H1 (cell line): ENCODE data around the gene F11R. TPM values are rescaled to one million over a fixed set of nuclear protein-coding genes. Genes with fewer than 3 reads are reported as not detected.

ENCODE experiments used
- CTCF ChIA-PET: fragments of 300-600 bp; sonication (Branson Sonifier 250); formaldehyde crosslinking; loops from one replicate; lab custom pipeline; 2021; ENCODE audit not compliant: partially characterized antibody; lab: Charles Lee
- POLR2A ChIA-PET: fragments of 300-600 bp; sonication (Branson Sonifier 250); formaldehyde crosslinking; loops from one replicate; lab custom pipeline; 2021; ENCODE audit warnings: inconsistent platforms; ENCODE audit not compliant: partially characterized antibody; lab: Charles Lee
- DNase-seq, 2 experiments: peaks; one replicate each; pipeline versions ENCODE4 v3.0.0 to v3.0.0-alpha.2; 2010 to 2022; ENCODE audit warnings: low spot score in 2 of 2, low read depth in 1 of 2, mixed read lengths in 1 of 2
- FAIRE-seq: peaks from 2 replicates; lab custom pipeline; 2011; peaks lifted over from hg19 to GRCh38; lab: Jason Lieb, UNC
- H2AFZ ChIP-seq: 2 replicates; pipeline ENCODE4 v1.8.1; 2012; ENCODE audit warnings: low read length, inconsistent platforms
- H2AK5ac ChIP-seq: 2 replicates; pipeline ENCODE4 v1.6.1; 2013; ENCODE audit warnings: low read depth, low read length
- H2BK120ac ChIP-seq: replicated peaks from 2 replicates; pipeline ENCODE3; 2013; ENCODE audit warnings: low read depth, low read length, inconsistent platforms
- H2BK12ac ChIP-seq: 2 replicates; pipeline ENCODE4 v1.6.1; 2013; ENCODE audit warnings: low read depth, low read length
- H2BK15ac ChIP-seq: 2 replicates; pipeline ENCODE4 v1.6.1; 2013; ENCODE audit warnings: low read length
- H2BK20ac ChIP-seq: 2 replicates; pipeline ENCODE4 v1.6.1; 2013; ENCODE audit warnings: low read length
- H2BK5ac ChIP-seq: 2 replicates; pipeline ENCODE4 v1.6.1; 2013; ENCODE audit warnings: low read depth, low read length
- H3K14ac ChIP-seq: 2 replicates; pipeline ENCODE4 v1.6.1; 2013; ENCODE audit warnings: inconsistent platforms; ENCODE audit not compliant: insufficient read length
- H3K18ac ChIP-seq: 2 replicates; pipeline ENCODE4 v1.6.1; 2013; ENCODE audit warnings: low read length; ENCODE audit errors: extremely low read depth
- H3K23ac ChIP-seq: 2 replicates; pipeline ENCODE4 v1.6.1; 2013; ENCODE audit warnings: inconsistent platforms; ENCODE audit not compliant: insufficient read length
- H3K23me2 ChIP-seq: 2 replicates; pipeline ENCODE4 v1.6.1; 2013; ENCODE audit warnings: low read depth, low read length
- H3K27ac ChIP-seq: 2 replicates; pipeline ENCODE4 v1.6.1; 2011; ENCODE audit warnings: low read depth, low read length, inconsistent platforms
- H3K27me3 ChIP-seq, 4 experiments: replicated peaks in 1 of 4; 1 replicate in 1 of 4; 2 replicates in 3 of 4; pipeline versions ENCODE4 v1.6.1 to v1.8.1; 2011 to 2013; ENCODE audit warnings: low read length in 3 of 4, mild to moderate bottlenecking in 3 of 4, inconsistent platforms in 2 of 4, mixed read lengths in 2 of 4, moderate library complexity in 1 of 4; ENCODE audit not compliant: control insufficient read depth in 3 of 4, insufficient read depth in 3 of 4; ENCODE audit errors: extremely low read depth in 1 of 4
- H3K36me3 ChIP-seq, 4 experiments: 2 replicates each; pipeline versions ENCODE4 v1.6.1 to v1.8.1; 2011 to 2013; ENCODE audit warnings: mild to moderate bottlenecking in 4 of 4, low read length in 3 of 4, moderate library complexity in 2 of 4, control low read depth in 1 of 4, inconsistent platforms in 1 of 4; ENCODE audit not compliant: insufficient read depth in 4 of 4, control insufficient read depth in 2 of 4
- H3K4ac ChIP-seq: replicated peaks from 2 replicates; pipeline ENCODE3; 2013; ENCODE audit warnings: low read length, low read depth, mixed read lengths, inconsistent platforms; ENCODE audit not compliant: insufficient read length
- H3K4me1 ChIP-seq, 4 experiments: replicated peaks in 1 of 4; 1 replicate in 1 of 4; 2 replicates in 3 of 4; pipeline versions ENCODE4 v1.6.1 to v1.8.1; 2011 to 2013; ENCODE audit warnings: low read length in 3 of 4, inconsistent platforms in 2 of 4, mixed read lengths in 1 of 4; ENCODE audit not compliant: insufficient read depth in 4 of 4, control insufficient read depth in 3 of 4
- H3K4me2 ChIP-seq, 2 experiments: 2 replicates each; pipeline versions ENCODE4 v1.6.1 to v1.8.1; 2011 to 2013; ENCODE audit warnings: low read depth in 2 of 2, low read length in 2 of 2, control low read depth in 1 of 2, inconsistent platforms in 1 of 2, mild to moderate bottlenecking in 1 of 2; ENCODE audit not compliant: insufficient read depth in 1 of 2
- H3K4me3 ChIP-seq, 4 experiments: fragments of 200-600, 300-600 bp in 1 of 4; sonication (generic), shearing (Covaris generic), sonication (Bioruptor Twin) in 1 of 4; 2 replicates each; pipeline versions ENCODE4 v1.5.1 to v1.8.1; 2011 to 2016; ENCODE audit warnings: low read length in 4 of 4, low read depth in 3 of 4, control low read depth in 2 of 4, inconsistent platforms in 2 of 4, mild to moderate bottlenecking in 2 of 4, mixed read lengths in 1 of 4, moderate library complexity in 1 of 4; ENCODE audit not compliant: insufficient read depth in 2 of 4; ENCODE audit errors: extremely low read depth in 1 of 4
- H3K56ac ChIP-seq: replicated peaks from 2 replicates; pipeline ENCODE3; 2013; ENCODE audit warnings: low read depth, mild to moderate bottlenecking, mixed read lengths, low read length, inconsistent platforms; ENCODE audit not compliant: insufficient read length
- H3K79me1 ChIP-seq: 2 replicates; pipeline ENCODE4 v1.6.1; 2013; ENCODE audit warnings: low read depth, low read length, control low read depth
- H3K79me2 ChIP-seq, 2 experiments: 2 replicates each; pipeline versions ENCODE4 v1.6.1 to v1.8.1; 2012 to 2013; ENCODE audit warnings: low read length in 2 of 2, mild to moderate bottlenecking in 2 of 2, inconsistent platforms in 1 of 2; ENCODE audit not compliant: insufficient read depth in 2 of 2, control insufficient read depth in 1 of 2
- H3K9ac ChIP-seq, 4 experiments: replicated peaks in 1 of 4; 1 replicate in 1 of 4; 2 replicates in 3 of 4; pipeline versions ENCODE4 v1.6.1 to v1.8.1; 2011 to 2013; ENCODE audit warnings: low read depth in 3 of 4, low read length in 3 of 4, control low read depth in 2 of 4, mild to moderate bottlenecking in 2 of 4, moderate library complexity in 2 of 4, inconsistent platforms in 1 of 4; ENCODE audit errors: extremely low read depth in 1 of 4
- H3K9me3 ChIP-seq, 2 experiments: 2 replicates each; pipeline versions ENCODE4 v1.6.1 to v1.8.1; 2012 to 2013; ENCODE audit warnings: mild to moderate bottlenecking in 2 of 2, moderate library complexity in 2 of 2, control low read depth in 1 of 2, inconsistent platforms in 1 of 2, low read depth in 1 of 2, low read length in 1 of 2, mixed read lengths in 1 of 2; ENCODE audit not compliant: insufficient read depth in 2 of 2
- H4K20me1 ChIP-seq, 2 experiments: replicated peaks in 1 of 2; 2 replicates each; pipeline versions ENCODE3 to v1.8.1; 2011 to 2013; ENCODE audit warnings: inconsistent platforms in 2 of 2, low read length in 2 of 2, mild to moderate bottlenecking in 1 of 2; ENCODE audit not compliant: insufficient read depth in 2 of 2, control insufficient read depth in 1 of 2
- H4K5ac ChIP-seq: 2 replicates; pipeline ENCODE4 v1.6.1; 2013; ENCODE audit warnings: low read length, low read depth, mixed read lengths, inconsistent platforms; ENCODE audit not compliant: insufficient read length
- H4K8ac ChIP-seq: 2 replicates; pipeline ENCODE4 v1.8.0; 2013; ENCODE audit warnings: mild to moderate bottlenecking, moderate library complexity, low read length, inconsistent platforms; ENCODE audit not compliant: insufficient read depth; ENCODE audit errors: extremely low read depth
- H4K91ac ChIP-seq: replicated peaks from 2 replicates; pipeline ENCODE3; 2013; ENCODE audit warnings: low read length, mixed read lengths, inconsistent platforms; ENCODE audit not compliant: insufficient read length
- EGR1 ChIP-seq: IDR thresholded peaks from 2 replicates; pipeline ENCODE4 v1.6.1; 2011; ENCODE audit warnings: low read depth, low read length, borderline replicate concordance
- WGBS, 2 experiments: shearing (Covaris generic) in 1 of 2; methylation state at CpG; one replicate each; pipeline versions ENCODE4 v1.1.6 to v1.1.7; 2013 to 2015; ENCODE audit warnings: low lambda C conversion rate in 2 of 2, mixed read lengths in 2 of 2, inconsistent platforms in 1 of 2, low coverage in 1 of 2, missing lambda C conversion rate in 1 of 2; ENCODE audit not compliant: insufficient replicate concordance in 2 of 2, insufficient coverage in 1 of 2, insufficient read length in 1 of 2; ENCODE audit errors: extremely low coverage in 1 of 2, missing lambda C conversion rate in 1 of 2; 5-methylcytosine and 5-hydroxymethylcytosine counted together
- polyA plus RNA-seq, 7 experiments: library from polyadenylated mRNA; depleted of rRNA in 3 of 7; stranded (reverse) in 5 of 7; unstranded in 2 of 7; fragments of >200 nt in 5 of 7; fragments of 200-250 nt in 2 of 7; gene quantifications; 1 replicate in 5 of 7; 2 replicates in 1 of 7; 4 replicates in 1 of 7; pipeline versions ENCODE4 v1.2.1 to v1.2.3, GENCODE V29; 2011 to 2013; ENCODE audit warnings: missing spikeins in 2 of 7, mixed read lengths in 2 of 7
- total RNA-seq: library from RNA; stranded (reverse); fragmentation: NEBNext Ultra II Directional; extraction: Animal tissue kit (Norgen Biotek cat#: 25700); gene quantifications from 2 replicates; pipeline ENCODE4 v1.2.1, GENCODE V29; 2021

The F11R gene
- total and polyA plus RNA-seq, 2 of the 8 experiments (the other 6 are each of a cell fraction or from before 2014, with no cell fraction given), result 159 to 200 TPM

DNA sequence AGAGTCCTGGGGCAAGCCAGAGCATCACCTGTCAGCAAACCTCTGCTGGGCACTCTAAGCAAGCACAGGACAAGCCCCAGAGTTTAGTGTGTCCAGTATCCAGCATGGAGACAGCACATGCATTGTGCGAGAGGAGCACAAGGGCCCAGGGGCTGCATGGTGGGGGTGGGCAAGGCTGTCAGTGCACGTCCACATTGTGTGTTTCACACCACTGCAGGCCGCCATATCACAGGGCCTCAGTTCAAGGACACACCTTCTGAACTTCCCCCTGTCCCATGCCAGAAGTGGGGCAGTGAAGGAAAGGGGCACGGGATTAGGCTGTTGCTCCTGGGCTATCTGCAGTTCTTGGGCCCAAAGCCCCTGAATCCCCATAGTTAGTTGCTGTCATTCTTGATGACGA is 18.6 kb upstream of the F11R start:
- CTCF ChIA-PET, result interaction anchor here (0.8 to 6.7 kb wide), 9 partner anchors 12 to 186 kb away, joined by 3 to 73 read pairs (median 7); partner anchors contain the start of genes F11R, KLHDC9 and TOMM40L
- TF ChIP-seq EGR1, result no peak

More for the DNA sequence above, 18.6 kb upstream of the F11R start:
- Histone ChIP-seq H2BK120ac (no peak overlapping the region), H3K79me2 (peaks cover 0 to 23% of the 10 kb centered on the region in 2 experiments; a peak in 2 of 4 replicates), H3K4me1 (peaks cover 5 to 11% (median 8%) of the 10 kb centered on the region in 4 experiments; a peak in 6 of 7 replicates), H4K8ac (no peak overlapping the region), H3K4ac (no peak overlapping the region), H3K4me3 (peak overlapping the region in 2 of 4 experiments; percentile 83 to 87; a peak in 3 of 8 replicates), H3K27me3 (no peaks in the 10 kb centered on the region), H2AK5ac (no peak overlapping the region), H3K9me3 (no peaks in the 10 kb centered on the region), H4K5ac (no peak overlapping the region), H2BK5ac (no peak overlapping the region), H4K91ac (no peak overlapping the region), H3K23ac (no peak overlapping the region), H3K9ac (no peak overlapping the region; a peak in 1 of 7 replicates), H2BK20ac (no peak overlapping the region), H2BK15ac (no peak overlapping the region), H3K79me1 (peaks cover 10% of the 10 kb centered on the region), H3K56ac (no peak overlapping the region), H3K27ac (no peak overlapping the region), H3K23me2 (peaks cover 3% of the 10 kb centered on the region; the same call in 1 of the 2 replicates), H3K18ac (no peak overlapping the region), H3K14ac (no peak overlapping the region), H4K20me1 (peaks cover 0 to 8% of the 10 kb centered on the region in 2 experiments), H2AFZ (no peak overlapping the region), H3K36me3 (peaks cover 24 to 36% (median 31%) of the 10 kb centered on the region in 4 experiments; a peak in 6 of 8 replicates), H3K4me2 (peak overlapping the region; percentile 68 to 73; a peak in 3 of 4 replicates), H2BK12ac (no peak overlapping the region)
- 86% methylated on average over 5 of the region's 5 CpGs; no CpG with 5 or more reads in 1 of the 2 experiments for WGBS, 2 experiments
- FAIRE-seq (no peak), DNase-seq (no peak)
- POLR2A ChIA-PET, result interaction anchor here (1.1 to 3.4 kb wide), 7 partner anchors 10 to 65 kb away, joined by 3 to 50 read pairs (median 3); partner anchors contain the start of gene F11R
